HepG2 (cell line): ENCODE data around the gene IKZF4.

ENCODE experiments used
- GABPA ChIP-seq, 2 experiments: IDR thresholded peaks; 2 replicates each; pipeline ENCODE4 v1.6.1; 2011 to 2016; ENCODE audit warnings: low read depth in 2 of 2, low read length in 1 of 2, missing biosample characterization in 1 of 2, missing genetic modification characterization in 1 of 2
- KLF9 ChIP-seq: IDR thresholded peaks from 2 replicates; pipeline ENCODE4 v1.6.1; 2016; ENCODE audit warnings: low read depth
- TF ChIP-seq, protein P1 (sequence below): sonication (generic); formaldehyde crosslinking; IDR thresholded peaks from 2 replicates; pipeline ENCODE4 v1.5.0; 2020; ENCODE audit warnings: mild to moderate bottlenecking, missing genetic modification reagents

DNA sequence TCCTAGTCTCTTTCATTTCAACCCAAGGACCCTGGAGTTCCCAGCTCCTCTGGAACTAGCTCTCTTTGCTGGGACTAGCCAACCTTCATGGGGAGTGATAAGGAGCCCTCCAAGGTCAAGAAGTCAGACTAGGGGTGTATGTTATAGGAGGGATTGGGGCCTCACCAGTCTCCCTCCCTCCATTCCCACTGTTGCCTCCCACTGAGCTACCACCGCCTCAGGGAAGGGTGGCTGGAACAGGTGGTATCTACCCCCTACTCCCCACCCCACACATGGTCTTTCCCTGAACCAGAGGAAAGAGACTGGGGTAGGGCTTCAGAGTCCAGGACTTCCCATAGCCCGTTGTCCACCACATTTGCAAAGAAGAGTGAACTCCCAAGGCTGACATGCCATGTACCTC is 61.5 kb downstream of the IKZF4 start:
- TF ChIP-seq GABPA (IDR thresholded peaks at IDR 0.05; ENCODE audit: low read depth, low read length) = no peak
- TF ChIP-seq GABPA (CRISPR knock-in tag; IDR thresholded peaks at IDR 0.05; ENCODE audit: low read depth) = no peak
- TF ChIP-seq, protein P1, sequence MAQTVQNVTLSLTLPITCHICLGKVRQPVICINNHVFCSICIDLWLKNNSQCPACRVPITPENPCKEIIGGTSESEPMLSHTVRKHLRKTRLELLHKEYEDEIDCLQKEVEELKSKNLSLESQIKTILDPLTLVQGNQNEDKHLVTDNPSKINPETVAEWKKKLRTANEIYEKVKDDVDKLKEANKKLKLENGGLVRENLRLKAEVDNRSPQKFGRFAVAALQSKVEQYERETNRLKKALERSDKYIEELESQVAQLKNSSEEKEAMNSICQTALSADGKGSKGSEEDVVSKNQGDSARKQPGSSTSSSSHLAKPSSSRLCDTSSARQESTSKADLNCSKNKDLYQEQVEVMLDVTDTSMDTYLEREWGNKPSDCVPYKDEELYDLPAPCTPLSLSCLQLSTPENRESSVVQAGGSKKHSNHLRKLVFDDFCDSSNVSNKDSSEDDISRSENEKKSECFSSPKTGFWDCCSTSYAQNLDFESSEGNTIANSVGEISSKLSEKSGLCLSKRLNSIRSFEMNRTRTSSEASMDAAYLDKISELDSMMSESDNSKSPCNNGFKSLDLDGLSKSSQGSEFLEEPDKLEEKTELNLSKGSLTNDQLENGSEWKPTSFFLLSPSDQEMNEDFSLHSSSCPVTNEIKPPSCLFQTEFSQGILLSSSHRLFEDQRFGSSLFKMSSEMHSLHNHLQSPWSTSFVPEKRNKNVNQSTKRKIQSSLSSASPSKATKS = no peak
- no peak for TF ChIP-seq KLF9 (CRISPR knock-in tag)
